ENCODE measurements around the gene ILF3.

The ILF3 gene

DNA sequence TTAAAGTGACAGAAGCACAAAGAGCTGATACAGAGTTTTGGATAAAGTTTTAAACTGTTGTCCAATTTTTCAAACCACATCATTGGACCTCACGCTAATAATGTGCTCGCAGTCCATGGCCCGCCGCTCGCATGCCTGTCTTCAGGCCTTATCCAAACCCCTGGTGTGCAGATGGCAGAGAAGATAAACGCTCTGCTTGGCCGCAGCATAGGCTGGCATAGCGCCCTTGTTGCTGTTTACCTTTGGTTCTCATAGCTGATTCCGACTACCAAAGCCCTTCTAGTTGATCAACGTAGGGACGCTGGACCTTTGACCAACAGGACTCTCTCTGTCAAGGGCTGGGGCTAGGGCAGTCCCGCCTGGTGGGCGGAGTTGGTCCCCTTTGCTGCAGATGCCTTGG lies 23.6 kb downstream of the ILF3 start:
- DNase-seq (ENCODE audit: low read depth) = no peak
- TF ChIP-seq, protein P1, sequence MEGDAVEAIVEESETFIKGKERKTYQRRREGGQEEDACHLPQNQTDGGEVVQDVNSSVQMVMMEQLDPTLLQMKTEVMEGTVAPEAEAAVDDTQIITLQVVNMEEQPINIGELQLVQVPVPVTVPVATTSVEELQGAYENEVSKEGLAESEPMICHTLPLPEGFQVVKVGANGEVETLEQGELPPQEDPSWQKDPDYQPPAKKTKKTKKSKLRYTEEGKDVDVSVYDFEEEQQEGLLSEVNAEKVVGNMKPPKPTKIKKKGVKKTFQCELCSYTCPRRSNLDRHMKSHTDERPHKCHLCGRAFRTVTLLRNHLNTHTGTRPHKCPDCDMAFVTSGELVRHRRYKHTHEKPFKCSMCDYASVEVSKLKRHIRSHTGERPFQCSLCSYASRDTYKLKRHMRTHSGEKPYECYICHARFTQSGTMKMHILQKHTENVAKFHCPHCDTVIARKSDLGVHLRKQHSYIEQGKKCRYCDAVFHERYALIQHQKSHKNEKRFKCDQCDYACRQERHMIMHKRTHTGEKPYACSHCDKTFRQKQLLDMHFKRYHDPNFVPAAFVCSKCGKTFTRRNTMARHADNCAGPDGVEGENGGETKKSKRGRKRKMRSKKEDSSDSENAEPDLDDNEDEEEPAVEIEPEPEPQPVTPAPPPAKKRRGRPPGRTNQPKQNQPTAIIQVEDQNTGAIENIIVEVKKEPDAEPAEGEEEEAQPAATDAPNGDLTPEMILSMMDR (IDR thresholded peaks at IDR 0.05; ENCODE audit: insufficient read depth, low read depth, low read length, missing control alignments) = no peak
- no peak overlapping the region for H3K4me3 ChIP-seq (ENCODE audit: low read depth, low read length)

DNA sequence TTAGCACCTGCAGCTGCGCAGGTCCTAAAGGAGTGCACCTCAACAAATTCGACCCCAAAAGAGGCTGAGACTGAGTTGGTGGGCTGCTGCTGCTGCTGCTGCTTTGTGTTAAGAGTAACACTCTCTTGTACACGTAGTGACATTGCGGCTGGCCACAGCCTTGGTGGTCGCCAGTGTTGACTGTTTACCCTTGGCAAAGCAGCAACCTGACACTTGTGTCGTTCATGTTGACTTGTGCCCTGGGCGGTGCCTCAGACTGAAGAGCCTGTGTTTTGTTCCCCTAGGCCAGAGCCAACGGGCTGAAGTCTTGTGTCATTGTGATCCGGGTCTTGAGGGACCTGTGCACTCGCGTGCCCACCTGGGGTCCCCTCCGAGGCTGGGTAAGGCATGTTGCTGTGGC lies 24.7 kb downstream of the ILF3 start:
- no peak for DNase-seq (ENCODE audit: low read depth)
- TF ChIP-seq, protein P1 (IDR thresholded peaks at IDR 0.05; ENCODE audit: insufficient read depth, low read depth, low read length, missing control alignments) = no peak
- no peak overlapping the region for H3K4me3 ChIP-seq (ENCODE audit: low read depth, low read length)

DNA sequence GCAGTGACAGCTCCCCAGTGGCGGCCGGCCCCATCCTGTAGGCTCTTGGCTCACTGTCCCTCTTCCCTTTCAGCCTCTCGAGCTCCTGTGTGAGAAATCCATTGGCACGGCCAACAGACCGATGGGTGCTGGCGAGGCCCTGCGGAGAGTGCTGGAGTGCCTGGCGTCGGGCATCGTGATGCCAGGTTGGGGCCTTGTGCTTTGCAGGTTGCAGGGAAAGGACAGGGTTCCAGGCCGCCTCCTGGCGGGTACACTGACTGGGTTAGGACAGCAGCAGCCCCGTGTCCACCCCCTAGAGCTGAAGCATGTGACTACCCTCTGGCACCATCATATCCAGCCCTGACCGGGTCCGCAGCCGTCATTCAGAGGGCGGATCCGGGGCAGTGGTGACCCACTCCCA lies 25.6 kb downstream of the ILF3 start:
- TF ChIP-seq, protein P1 (IDR thresholded peaks at IDR 0.05; ENCODE audit: insufficient read depth, low read depth, low read length, missing control alignments) = no peak
- no peak overlapping the region for H3K4me3 ChIP-seq (ENCODE audit: low read depth, low read length)
- no peak for DNase-seq (ENCODE audit: low read depth)

DNA sequence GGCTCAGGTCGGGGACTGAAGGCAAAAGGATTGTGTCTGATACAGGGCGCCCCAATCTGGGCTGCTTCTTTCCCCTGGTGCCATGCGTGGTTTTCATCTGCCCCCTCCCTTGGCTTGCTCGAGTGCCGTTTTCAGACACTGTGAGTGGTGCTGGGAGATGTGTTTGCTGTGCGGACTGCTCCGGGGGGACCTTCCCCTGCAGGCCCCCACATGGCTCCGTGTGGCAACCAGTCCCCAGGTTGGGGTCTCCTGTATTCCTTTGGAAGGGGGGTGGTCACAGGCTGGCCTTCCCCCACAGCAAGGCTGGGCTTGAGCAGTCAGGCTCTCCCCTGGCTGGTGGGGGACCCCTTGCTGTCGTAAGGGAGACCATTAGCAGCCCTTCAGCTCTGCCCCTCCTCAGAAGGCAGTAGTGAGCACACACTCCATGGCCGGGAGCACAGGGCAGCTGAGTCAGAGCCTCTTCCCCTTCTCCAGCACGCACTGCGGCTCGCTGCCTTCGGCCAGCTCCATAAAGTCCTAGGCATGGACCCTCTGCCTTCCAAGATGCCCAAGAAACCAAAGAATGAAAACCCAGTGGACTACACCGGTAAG lies 26.5 kb downstream of the ILF3 start:
- H3K4me3 ChIP-seq (ENCODE audit: low read depth, low read length) = no peak overlapping the region
- no peak for DNase-seq (ENCODE audit: low read depth)
- TF ChIP-seq, protein P1 (IDR thresholded peaks at IDR 0.05; ENCODE audit: insufficient read depth, low read depth, low read length, missing control alignments) = no peak

DNA sequence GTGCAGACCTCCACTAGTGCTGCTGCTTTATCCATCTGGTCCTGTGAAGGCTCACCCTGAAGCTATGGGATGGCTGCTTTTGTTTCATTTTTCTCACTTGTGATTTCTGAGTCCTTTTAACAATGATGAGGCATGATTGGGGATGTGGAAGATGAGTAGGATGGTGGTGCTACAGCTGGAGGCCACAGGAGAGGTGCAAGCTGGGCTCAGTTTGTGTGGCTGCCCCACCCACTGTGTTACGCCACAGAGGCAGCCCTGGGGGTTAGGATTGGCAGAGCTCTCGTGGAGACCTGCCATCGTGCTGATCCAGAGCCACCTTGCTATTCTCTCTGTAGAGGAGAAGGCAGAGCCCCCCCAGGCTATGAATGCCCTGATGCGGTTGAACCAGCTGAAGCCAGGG lies 27.5 kb downstream of the ILF3 start:
- H3K4me3 ChIP-seq (ENCODE audit: low read depth, low read length) = no peak overlapping the region
- no peak for DNase-seq (ENCODE audit: low read depth)
- TF ChIP-seq, protein P1 (IDR thresholded peaks at IDR 0.05; ENCODE audit: insufficient read depth, low read depth, low read length, missing control alignments) = no peak

DNA sequence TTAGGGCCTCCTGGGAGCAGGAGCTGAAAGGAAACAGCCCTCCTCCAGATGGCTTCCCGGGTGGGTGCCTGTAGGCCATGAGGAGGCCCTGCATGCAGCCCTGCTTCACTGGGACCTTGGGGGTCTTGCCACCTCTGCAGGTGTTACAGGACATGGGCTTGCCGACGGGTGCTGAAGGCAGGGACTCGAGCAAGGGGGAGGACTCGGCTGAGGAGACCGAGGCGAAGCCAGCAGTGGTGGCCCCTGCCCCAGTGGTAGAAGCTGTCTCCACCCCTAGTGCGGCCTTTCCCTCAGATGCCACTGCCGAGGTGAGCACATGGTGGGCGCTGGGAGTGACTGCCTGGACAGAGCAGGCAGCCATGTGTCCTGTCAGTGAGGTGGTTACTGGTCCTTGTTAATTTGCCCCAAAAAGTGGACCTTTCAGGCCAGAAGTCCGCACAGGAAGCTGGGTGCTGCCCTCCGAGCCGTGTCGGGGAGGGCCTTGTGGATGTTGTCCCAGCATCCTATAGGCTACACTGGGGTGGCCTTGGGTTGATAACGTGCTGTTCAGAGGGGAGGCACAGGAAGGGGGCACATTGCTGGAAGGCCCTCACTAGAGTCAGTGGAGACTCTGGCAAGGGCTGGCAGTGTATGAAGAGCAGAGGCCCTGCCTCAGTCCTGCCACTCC lies 28.4 kb downstream of the ILF3 start:
- TF ChIP-seq, protein P1 (IDR thresholded peaks at IDR 0.05; ENCODE audit: insufficient read depth, low read depth, low read length, missing control alignments) = no peak
- H3K4me3 ChIP-seq (ENCODE audit: low read depth, low read length) = no peak overlapping the region

DNA sequence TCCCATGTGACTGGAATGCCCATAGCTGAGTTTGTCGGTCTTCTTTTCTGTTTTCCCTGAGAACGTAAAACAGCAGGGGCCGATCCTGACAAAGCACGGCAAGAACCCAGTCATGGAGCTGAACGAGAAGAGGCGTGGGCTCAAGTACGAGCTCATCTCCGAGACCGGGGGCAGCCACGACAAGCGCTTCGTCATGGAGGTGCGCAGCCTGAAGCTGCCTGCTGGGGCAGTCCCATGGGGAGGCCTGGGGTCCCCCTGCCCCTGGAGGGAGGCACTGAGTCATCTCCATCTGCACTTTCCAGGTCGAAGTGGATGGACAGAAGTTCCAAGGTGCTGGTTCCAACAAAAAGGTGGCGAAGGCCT lies 28.9 kb downstream of the ILF3 start:
- DNase-seq (ENCODE audit: low read depth) = no peak
- TF ChIP-seq, protein P1 (IDR thresholded peaks at IDR 0.05; ENCODE audit: insufficient read depth, low read depth, low read length, missing control alignments) = no peak
- no peak overlapping the region for H3K4me3 ChIP-seq (ENCODE audit: low read depth, low read length)

More for the DNA sequence above, 28.4 kb downstream of the ILF3 start:
- DNase-seq (ENCODE audit: low read depth) = no peak

Measured in GM12865 (cell line).